IgD-negative memory B cell (primary cell): ENCODE measurements around the gene ZNF277. TPM values are rescaled to one million over a fixed set of nuclear protein-coding genes. Genes with fewer than 3 reads are reported as not detected.

ENCODE experiments used
- H3K27ac Mint-ChIP-seq, 3 donors: one replicate each; pipeline ENCODE4 v1.8.0; 2020 to 2022; ENCODE audit warnings: mild to moderate bottlenecking in 3 of 3, mixed read lengths in 3 of 3, moderate library complexity in 1 of 3
- H3K27me3 Mint-ChIP-seq: one replicate; pipeline ENCODE4 v1.8.0; 2021; ENCODE audit warnings: mixed read lengths
- H3K36me3 Mint-ChIP-seq: one replicate; pipeline ENCODE4 v1.8.0; 2020; ENCODE audit warnings: mild to moderate bottlenecking, mixed read lengths
- H3K4me1 Mint-ChIP-seq, 3 donors: one replicate each; pipeline ENCODE4 v1.8.0; 2020 to 2022; ENCODE audit warnings: mixed read lengths in 3 of 3, mild to moderate bottlenecking in 1 of 3
- H3K4me3 Mint-ChIP-seq, 4 donors: one replicate each; pipeline ENCODE4 v1.8.0; 2020 to 2022; ENCODE audit warnings: mild to moderate bottlenecking in 4 of 4, mixed read lengths in 4 of 4, moderate library complexity in 3 of 4
- H3K9me3 Mint-ChIP-seq, 3 donors: one replicate each; pipeline ENCODE4 v1.8.0; 2020 to 2021; ENCODE audit warnings: mixed read lengths in 3 of 3, mild to moderate bottlenecking in 1 of 3
- polyA plus RNA-seq: library from polyadenylated mRNA; unstranded; fragments of 300-500 nt; fragmentation: Illumina TruSeq; gene quantifications from one replicate; pipeline ENCODE4 v1.2.3, GENCODE V29; 2021

The ZNF277 gene
- polyA plus RNA-seq, 1 donor from 2014 or later, result 16.5 TPM

GRCh38 chr7:112341464-112341863 is 135.0 kb downstream of the ZNF277 start:
- H3K9me3 Mint-ChIP-seq, result peaks cover 0 to 6% (median 2%) of the 10 kb centered on the region in 3 donors
- no peaks in the 10 kb centered on the region for H3K4me1 Mint-ChIP-seq
- no peak overlapping the region for H3K4me3 Mint-ChIP-seq
- no peak overlapping the region for H3K27ac Mint-ChIP-seq
- peaks cover 38% of the 10 kb centered on the region for H3K36me3 Mint-ChIP-seq
- no peaks in the 10 kb centered on the region for H3K27me3 Mint-ChIP-seq

- peaks cover 0 to 3% (median 1%) of the 10 kb centered on the region in 3 donors for H3K4me1 Mint-ChIP-seq
- no peak overlapping the region for H3K4me3 Mint-ChIP-seq
- H3K36me3 Mint-ChIP-seq, result peaks cover 23% of the 10 kb centered on the region
- no peaks in the 10 kb centered on the region for H3K27me3 Mint-ChIP-seq
- no peak overlapping the region for H3K27ac Mint-ChIP-seq
- peaks cover 2 to 10% (median 4%) of the 10 kb centered on the region in 3 donors for H3K9me3 Mint-ChIP-seq
Observed at GRCh38 chr7:112346381-112347060, 140.0 kb downstream of the ZNF277 start.

- H3K27ac Mint-ChIP-seq, result no peak overlapping the region
- no peaks in the 10 kb centered on the region for H3K27me3 Mint-ChIP-seq
- peaks cover 0 to 3% (median 1%) of the 10 kb centered on the region in 3 donors for H3K4me1 Mint-ChIP-seq
- peaks cover 4 to 10% (median 4%) of the 10 kb centered on the region in 3 donors for H3K9me3 Mint-ChIP-seq
- no peak overlapping the region for H3K4me3 Mint-ChIP-seq
- peaks cover 23% of the 10 kb centered on the region for H3K36me3 Mint-ChIP-seq
Observed at GRCh38 chr7:112347088-112347487, 140.6 kb downstream of the ZNF277 start.

- peaks cover 0 to 3% (median 3%) of the 10 kb centered on the region in 3 donors for H3K4me1 Mint-ChIP-seq
- peaks cover 2 to 8% (median 5%) of the 10 kb centered on the region in 3 donors for H3K9me3 Mint-ChIP-seq
- no peak overlapping the region for H3K27ac Mint-ChIP-seq
- H3K27me3 Mint-ChIP-seq, result peaks cover 2% of the 10 kb centered on the region
- H3K36me3 Mint-ChIP-seq, result peaks cover 6% of the 10 kb centered on the region
- H3K4me3 Mint-ChIP-seq, result no peak overlapping the region
Observed at GRCh38 chr7:112350585-112350984, 144.1 kb downstream of the ZNF277 start.

- no peaks in the 10 kb centered on the region for H3K36me3 Mint-ChIP-seq
- no peak overlapping the region for H3K4me3 Mint-ChIP-seq
- H3K27ac Mint-ChIP-seq, result no peak overlapping the region
- peaks cover 4% of the 10 kb centered on the region for H3K27me3 Mint-ChIP-seq
- H3K4me1 Mint-ChIP-seq, result peaks cover 0 to 2% (median 0%) of the 10 kb centered on the region in 3 donors
- H3K9me3 Mint-ChIP-seq, result peaks cover 0 to 8% (median 6%) of the 10 kb centered on the region in 3 donors
Observed at GRCh38 chr7:112356596-112356995, 150.1 kb downstream of the ZNF277 start.

- H3K36me3 Mint-ChIP-seq, result no peaks in the 10 kb centered on the region
- H3K4me3 Mint-ChIP-seq, result no peak overlapping the region
- peaks cover 0 to 2% (median 0%) of the 10 kb centered on the region in 3 donors for H3K4me1 Mint-ChIP-seq
Observed at GRCh38 chr7:112357136-112357535, 150.6 kb downstream of the ZNF277 start.

GRCh38 chr7:112358513-112358912 is 152.0 kb downstream of the ZNF277 start:
- Mint-ChIP-seq H3K27me3 (peaks cover 3% of the 10 kb centered on the region), H3K9me3 (peaks cover 0 to 8% (median 5%) of the 10 kb centered on the region in 3 donors), H3K4me3 (no peak overlapping the region), H3K27ac (no peak overlapping the region), H3K4me1 (peaks cover 0 to 2% (median 0%) of the 10 kb centered on the region in 3 donors), H3K36me3 (no peaks in the 10 kb centered on the region)

More at GRCh38 chr7:112357136-112357535, 150.6 kb downstream of the ZNF277 start:
- H3K27ac Mint-ChIP-seq, result no peak overlapping the region
- H3K9me3 Mint-ChIP-seq, result peaks cover 0 to 8% (median 5%) of the 10 kb centered on the region in 3 donors
- H3K27me3 Mint-ChIP-seq, result peaks cover 4% of the 10 kb centered on the region

GRCh38 chr7:112359086-112359485 is 152.6 kb downstream of the ZNF277 start:
- peaks cover 0 to 8% (median 5%) of the 10 kb centered on the region in 3 donors for H3K9me3 Mint-ChIP-seq
- peaks cover 0 to 2% (median 0%) of the 10 kb centered on the region in 3 donors for H3K4me1 Mint-ChIP-seq
- H3K27ac Mint-ChIP-seq, result no peak overlapping the region

GRCh38 chr7:112360681-112361080 is 154.2 kb downstream of the ZNF277 start:
- Mint-ChIP-seq H3K4me1 (no peaks in the 10 kb centered on the region), H3K9me3 (peaks cover 0 to 5% (median 3%) of the 10 kb centered on the region in 3 donors), H3K27me3 (peaks cover 4% of the 10 kb centered on the region), H3K4me3 (no peak overlapping the region), H3K36me3 (no peaks in the 10 kb centered on the region), H3K27ac (no peak overlapping the region)

More at GRCh38 chr7:112359086-112359485, 152.6 kb downstream of the ZNF277 start:
- Mint-ChIP-seq H3K4me3 (no peak overlapping the region), H3K36me3 (no peaks in the 10 kb centered on the region), H3K27me3 (peaks cover 3% of the 10 kb centered on the region)

- H3K27ac Mint-ChIP-seq, result no peak overlapping the region
- no peak overlapping the region for H3K4me3 Mint-ChIP-seq
- no peaks in the 10 kb centered on the region for H3K36me3 Mint-ChIP-seq
- no peaks in the 10 kb centered on the region for H3K4me1 Mint-ChIP-seq
- H3K9me3 Mint-ChIP-seq, result peaks cover 0 to 5% (median 3%) of the 10 kb centered on the region in 3 donors
- H3K27me3 Mint-ChIP-seq, result peaks cover 4% of the 10 kb centered on the region
Observed at GRCh38 chr7:112361154-112361553, 154.7 kb downstream of the ZNF277 start.

- peaks cover 0 to 5% (median 3%) of the 10 kb centered on the region in 3 donors for H3K9me3 Mint-ChIP-seq
- H3K4me1 Mint-ChIP-seq, result no peaks in the 10 kb centered on the region
- no peaks in the 10 kb centered on the region for H3K36me3 Mint-ChIP-seq
- H3K27me3 Mint-ChIP-seq, result peaks cover 4% of the 10 kb centered on the region
- no peak overlapping the region for H3K27ac Mint-ChIP-seq
- H3K4me3 Mint-ChIP-seq, result no peak overlapping the region
Observed at GRCh38 chr7:112362053-112362650, 155.7 kb downstream of the ZNF277 start.

GRCh38 chr7:112362731-112363131 is 156.2 kb downstream of the ZNF277 start:
- Mint-ChIP-seq H3K4me3 (no peak overlapping the region), H3K27ac (no peak overlapping the region), H3K4me1 (no peaks in the 10 kb centered on the region), H3K9me3 (peaks cover 0 to 5% (median 3%) of the 10 kb centered on the region in 3 donors), H3K27me3 (peaks cover 4% of the 10 kb centered on the region), H3K36me3 (no peaks in the 10 kb centered on the region)

GRCh38 chr7:112364388-112364787 is 157.9 kb downstream of the ZNF277 start:
- Mint-ChIP-seq H3K27ac (no peak overlapping the region), H3K27me3 (peaks cover 1% of the 10 kb centered on the region), H3K36me3 (no peaks in the 10 kb centered on the region), H3K9me3 (peaks cover 0 to 5% (median 0%) of the 10 kb centered on the region in 3 donors), H3K4me3 (no peak overlapping the region), H3K4me1 (no peaks in the 10 kb centered on the region)

- H3K4me1 Mint-ChIP-seq, result no peaks in the 10 kb centered on the region
Observed at GRCh38 chr7:112365551-112365950, 159.1 kb downstream of the ZNF277 start.

GRCh38 chr7:112366886-112367285 is 160.4 kb downstream of the ZNF277 start:
- H3K36me3 Mint-ChIP-seq, result no peaks in the 10 kb centered on the region
- H3K27ac Mint-ChIP-seq, result no peak overlapping the region
- no peaks in the 10 kb centered on the region for H3K4me1 Mint-ChIP-seq
- H3K9me3 Mint-ChIP-seq, result no peaks in the 10 kb centered on the region
- H3K4me3 Mint-ChIP-seq, result no peak overlapping the region
- peaks cover 1% of the 10 kb centered on the region for H3K27me3 Mint-ChIP-seq

More at GRCh38 chr7:112365551-112365950, 159.1 kb downstream of the ZNF277 start:
- Mint-ChIP-seq H3K36me3 (no peaks in the 10 kb centered on the region), H3K9me3 (no peaks in the 10 kb centered on the region), H3K27ac (no peak overlapping the region), H3K4me3 (no peak overlapping the region), H3K27me3 (peaks cover 1% of the 10 kb centered on the region)
